DND-41 (cell line): Measurements from ENCODE around the gene ENTPD2.

Source experiments
- ATAC-seq: fragments of 200-7000 bp; cut with Tn5 transposase; 3 replicates; pipeline ENCODE4 v1.9.1; 2021; ENCODE audit warnings: low read depth; ENCODE audit not compliant: insufficient read depth
- DNase-seq: peaks from one replicate; pipeline ENCODE4 v3.0.0-alpha.2; 2020
- H2AFZ ChIP-seq: 2 replicates; pipeline ENCODE4 v1.6.0; 2012; ENCODE audit warnings: low read depth, low read length
- H3K27ac ChIP-seq: 2 replicates; pipeline ENCODE4 v1.5.1; 2012; ENCODE audit warnings: low read length, inconsistent platforms
- H3K27me3 ChIP-seq: fragments of 200-600 bp; sonication (generic); 2 replicates; pipeline ENCODE4 v1.6.0; 2012; ENCODE audit warnings: low read length, mild to moderate bottlenecking, inconsistent platforms; ENCODE audit not compliant: insufficient read depth, poor library complexity
- H3K36me3 ChIP-seq: 2 replicates; pipeline ENCODE4 v1.5.1; 2012; ENCODE audit warnings: low read length, inconsistent platforms; ENCODE audit not compliant: insufficient read depth
- H3K4me1 ChIP-seq: 2 replicates; pipeline ENCODE4 v1.5.1; 2012; ENCODE audit warnings: mild to moderate bottlenecking, low read length; ENCODE audit not compliant: insufficient read depth
- H3K4me2 ChIP-seq: 2 replicates; pipeline ENCODE4 v1.6.0; 2012; ENCODE audit warnings: mild to moderate bottlenecking, moderate library complexity, low read length, inconsistent platforms; ENCODE audit not compliant: insufficient read depth
- H3K4me3 ChIP-seq, 2 experiments: fragments of 200-600 bp in 1 of 2; shearing (Covaris generic) in 1 of 2; 2 replicates each; pipeline ENCODE4 v1.5.1; 2012 to 2016; ENCODE audit warnings: inconsistent platforms in 2 of 2, low read length in 2 of 2, mild to moderate bottlenecking in 2 of 2, low read depth in 1 of 2, moderate library complexity in 1 of 2
- H3K79me2 ChIP-seq: 2 replicates; pipeline ENCODE4 v1.6.0; 2012; ENCODE audit warnings: low read length, inconsistent platforms; ENCODE audit not compliant: insufficient read depth
- H3K9ac ChIP-seq: 2 replicates; pipeline ENCODE4 v1.6.0; 2012; ENCODE audit warnings: low read depth, mild to moderate bottlenecking, inconsistent platforms, low read length, moderate library complexity
- H3K9me3 ChIP-seq: 2 replicates; pipeline ENCODE4 v1.5.1; 2012; ENCODE audit warnings: low read length, moderate library complexity, mild to moderate bottlenecking, inconsistent platforms; ENCODE audit not compliant: insufficient read depth, severe bottlenecking
- H4K20me1 ChIP-seq: 2 replicates; pipeline ENCODE4 v1.6.0; 2012; ENCODE audit warnings: low read length; ENCODE audit not compliant: insufficient read depth
- CTCF ChIP-seq: IDR thresholded peaks from 2 replicates; pipeline ENCODE4 v1.5.1; 2012; ENCODE audit warnings: borderline replicate concordance, low read length, moderate library complexity, mild to moderate bottlenecking; ENCODE audit not compliant: poor library complexity, severe bottlenecking; ENCODE audit errors: extremely low read depth
- EZH2 ChIP-seq: IDR thresholded peaks from 3 replicates; pipeline ENCODE4 v1.6.1; 2012; ENCODE audit warnings: borderline replicate concordance, low read depth, mild to moderate bottlenecking, moderate library complexity, low read length, inconsistent platforms; ENCODE audit not compliant: severe bottlenecking

The ENTPD2 gene

GRCh38 chr9:137069508-137070091 lies 15.7 kb upstream of the ENTPD2 start:
- DNase-seq: peak; percentile 23
- peak; percentile 25; the same call in 1 of the 3 replicates for ATAC-seq
- no peak overlapping the region; the same call in 1 of the 2 replicates for H2AFZ ChIP-seq

GRCh38 chr9:137068539-137069507 lies 15.0 kb upstream of the ENTPD2 start:
- peak overlapping the region; percentile 53 to 76; a peak in 3 of 4 replicates for H3K4me3 ChIP-seq
- TF ChIP-seq CTCF (no peak), EZH2 (no peak)
- no peaks in the 10 kb centered on the region for H3K9me3 ChIP-seq
- peaks cover 27% of the 10 kb centered on the region for H3K36me3 ChIP-seq
- H3K79me2 ChIP-seq: peaks cover 16% of the 10 kb centered on the region
- peak overlapping the region; percentile 97 for H3K4me2 ChIP-seq
- peak overlapping the region; percentile 60 for H3K9ac ChIP-seq
- H3K4me1 ChIP-seq: peaks cover 37% of the 10 kb centered on the region
- no peaks in the 10 kb centered on the region for H3K27me3 ChIP-seq
- DNase-seq (no peak), ATAC-seq (no peak)
- no peak overlapping the region for H2AFZ ChIP-seq
- peaks cover 45% of the 10 kb centered on the region for H4K20me1 ChIP-seq
- no peak overlapping the region; the same call in 1 of the 2 replicates for H3K27ac ChIP-seq

More at GRCh38 chr9:137069508-137070091, 15.7 kb upstream of the ENTPD2 start:
- Histone ChIP-seq H3K9me3 (no peaks in the 10 kb centered on the region), H3K36me3 (peaks cover 20% of the 10 kb centered on the region), H3K4me2 (peak overlapping the region; percentile 97), H3K9ac (peak overlapping the region; percentile 60), H4K20me1 (peaks cover 38% of the 10 kb centered on the region), H3K27me3 (no peaks in the 10 kb centered on the region), H3K79me2 (peaks cover 16% of the 10 kb centered on the region), H3K4me1 (peaks cover 37% of the 10 kb centered on the region), H3K27ac (peak overlapping the region; percentile 6; the same call in 1 of the 2 replicates), H3K4me3 (peak overlapping the region; percentile 53 to 76; a peak in 3 of 4 replicates)
- TF ChIP-seq EZH2: no peak
- TF ChIP-seq CTCF: no peak

GRCh38 chr9:137067860-137068538 lies 14.1 kb upstream of the ENTPD2 start:
- Histone ChIP-seq H3K9ac (peak overlapping the region; percentile 60; the same call in 1 of the 2 replicates), H3K4me2 (peak overlapping the region; percentile 97), H4K20me1 (peaks cover 50% of the 10 kb centered on the region), H3K4me1 (peaks cover 37% of the 10 kb centered on the region), H3K4me3 (peak overlapping the region in 1 of 2 experiments; percentile 76; a peak in 2 of 4 replicates), H3K9me3 (no peaks in the 10 kb centered on the region), H3K27me3 (no peaks in the 10 kb centered on the region), H3K36me3 (peaks cover 29% of the 10 kb centered on the region), H3K27ac (no peak overlapping the region), H2AFZ (no peak overlapping the region), H3K79me2 (peaks cover 16% of the 10 kb centered on the region)
- TF ChIP-seq EZH2 (no peak), CTCF (peak; percentile 80)
- peak; percentile 87 for DNase-seq
- ATAC-seq: peak; percentile 61
